NK-92 treated with Interleukin-12 subunit alpha and Interleukin-12 subunit beta, amount 100 ng/mL, for 24 hours (cell line): ENCODE data around the gene SLC9A8.
"Not testable (repeated sequence)": the region's sequence is repeated elsewhere in the genome, so short reads cannot be mapped to it uniquely, and the experiment has no call there.

Experiments
- DNase-seq: peaks from one replicate; lab custom pipeline; 2025; lab: John Stamatoyannopoulos, UW

SLC9A8 gene

GRCh38 chr20:49850463-49851230 is 38.0 kb downstream of the SLC9A8 start:
- DNase-seq, result no peak

- DNase-seq, result no peak
These were observed 38.6 kb downstream of the SLC9A8 start for GRCh38 chr20:49851231-49851705.

GRCh38 chr20:49851991-49852390 is 39.4 kb downstream of the SLC9A8 start:
- DNase-seq, result no peak

- DNase-seq, result no peak
These were observed 40.0 kb downstream of the SLC9A8 start for GRCh38 chr20:49852522-49853080.

- no peak for DNase-seq
These were observed 41.0 kb downstream of the SLC9A8 start for GRCh38 chr20:49853640-49854039.

- no peak for DNase-seq
These were observed 41.7 kb downstream of the SLC9A8 start for GRCh38 chr20:49854190-49854875.

- no peak for DNase-seq
These were observed 44.3 kb downstream of the SLC9A8 start for GRCh38 chr20:49856904-49857303.

GRCh38 chr20:49858076-49858585 is 45.5 kb downstream of the SLC9A8 start:
- no peak for DNase-seq

GRCh38 chr20:49859011-49859410 is 46.4 kb downstream of the SLC9A8 start:
- DNase-seq, result no peak

GRCh38 chr20:49859807-49860206 is 47.2 kb downstream of the SLC9A8 start:
- no peak for DNase-seq

GRCh38 chr20:49861232-49861631 is 48.6 kb downstream of the SLC9A8 start:
- not testable (repeated sequence) for DNase-seq

- no peak for DNase-seq
These were observed 50.1 kb downstream of the SLC9A8 start for GRCh38 chr20:49862607-49863200.

- no peak for DNase-seq
These were observed 51.0 kb downstream of the SLC9A8 start for GRCh38 chr20:49863666-49864065.

- no peak for DNase-seq
These were observed 52.9 kb downstream of the SLC9A8 start for GRCh38 chr20:49865559-49865958.

GRCh38 chr20:49866051-49866450 is 53.4 kb downstream of the SLC9A8 start:
- no peak for DNase-seq

- no peak for DNase-seq
These were observed 55.0 kb downstream of the SLC9A8 start for GRCh38 chr20:49867453-49868215.

GRCh38 chr20:49868538-49868937 is 55.9 kb downstream of the SLC9A8 start:
- no peak for DNase-seq

GRCh38 chr20:49868964-49869363 is 56.3 kb downstream of the SLC9A8 start:
- DNase-seq, result no peak

GRCh38 chr20:49870261-49870660 is 57.6 kb downstream of the SLC9A8 start:
- no peak for DNase-seq

GRCh38 chr20:49871391-49871948 is 58.8 kb downstream of the SLC9A8 start:
- DNase-seq, result no peak

- no peak for DNase-seq
These were observed 59.4 kb downstream of the SLC9A8 start for GRCh38 chr20:49872056-49872455.
